HG02870 (cell line): ENCODE results near the gene MCF2L.
"Not testable (repeated sequence)": the region's sequence is repeated elsewhere in the genome, so short reads cannot be mapped to it uniquely, and the experiment has no call there.

Experiments used
- ATAC-seq: cut with Tn5 transposase; IDR thresholded peaks from one replicate; pipeline ENCODE4 v1.9.1; 2021; ENCODE audit warnings: mild to moderate bottlenecking, moderate library complexity; ENCODE audit not compliant: unreplicated experiment

Gene MCF2L

DNA sequence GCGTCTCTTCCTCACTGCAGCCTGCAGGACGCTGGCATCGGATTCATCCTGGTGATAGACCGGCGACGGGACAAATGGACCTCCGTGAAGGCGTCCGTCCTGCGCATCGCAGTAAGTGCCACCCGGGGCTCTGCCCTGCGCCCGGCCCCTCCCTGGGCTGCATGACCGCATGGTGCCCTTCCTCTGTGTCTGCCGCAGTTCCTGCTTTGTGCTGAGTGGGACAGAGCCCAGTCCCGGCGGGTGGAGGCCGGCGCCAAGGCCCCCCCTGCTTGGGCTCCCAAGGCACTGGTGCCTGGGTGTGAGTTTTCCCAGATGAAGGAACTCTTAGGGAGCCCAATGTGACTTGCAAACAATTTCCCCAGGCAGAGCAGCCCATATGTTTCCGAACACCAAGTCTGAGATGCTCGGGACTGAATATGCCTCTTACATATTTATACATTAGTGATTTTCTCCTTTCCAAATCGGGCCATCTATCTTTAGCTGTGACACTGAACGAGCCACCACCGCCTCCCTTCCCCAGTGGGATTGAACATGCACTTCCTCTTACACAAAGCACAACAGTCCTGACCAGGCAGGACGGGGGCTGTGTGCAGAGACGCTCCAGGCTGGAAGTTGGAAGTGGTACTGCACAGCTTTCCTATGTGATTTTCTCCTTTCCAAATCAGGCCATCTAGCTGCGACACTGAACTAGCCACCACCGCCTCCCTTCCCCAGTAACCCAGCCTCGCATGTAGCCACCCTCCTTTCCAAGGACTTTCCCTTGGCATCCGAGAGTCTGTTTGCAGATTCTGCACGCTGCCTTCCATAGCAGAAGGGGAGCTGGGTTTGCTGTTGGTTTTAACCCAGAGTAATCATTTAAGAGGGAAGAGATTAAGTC lies 76.5 kb downstream of the MCF2L start:
- no peak for ATAC-seq

DNA sequence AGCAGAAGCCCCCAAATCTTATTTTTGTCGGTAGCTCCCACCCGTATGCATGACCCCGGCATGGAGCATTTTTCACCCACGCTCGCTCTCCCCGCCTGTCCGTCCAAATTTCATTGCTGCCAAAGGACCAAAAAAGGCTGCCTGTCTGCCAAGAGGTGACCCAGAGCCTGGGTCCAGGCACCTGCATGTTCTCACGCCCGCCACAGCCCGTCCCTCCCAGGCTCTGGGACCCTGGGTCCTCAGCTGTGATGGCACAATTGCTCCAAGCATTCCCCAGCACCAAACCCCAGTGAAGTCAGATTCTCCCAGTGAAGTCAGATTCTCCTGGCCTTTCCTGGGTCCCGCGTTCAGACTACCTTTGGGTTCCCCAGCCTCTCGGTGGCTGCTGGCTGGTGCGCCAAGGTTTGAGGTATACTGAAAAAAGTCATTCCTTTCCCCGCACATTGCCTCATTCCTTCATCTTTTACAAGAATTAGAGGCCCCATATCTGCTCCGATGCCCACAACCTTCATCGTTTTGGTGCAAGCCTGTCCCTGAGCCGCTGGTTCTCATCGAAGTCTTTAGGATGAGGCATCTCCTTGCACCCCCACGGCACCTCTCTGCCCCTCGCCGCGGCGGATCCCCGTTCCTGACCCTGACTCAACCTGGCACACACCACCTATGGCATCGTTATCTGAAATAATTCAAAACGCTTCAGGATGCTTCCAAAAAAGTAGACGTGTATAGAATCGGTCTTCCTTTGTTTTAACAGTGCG lies 77.3 kb downstream of the MCF2L start:
- ATAC-seq: no peak

DNA sequence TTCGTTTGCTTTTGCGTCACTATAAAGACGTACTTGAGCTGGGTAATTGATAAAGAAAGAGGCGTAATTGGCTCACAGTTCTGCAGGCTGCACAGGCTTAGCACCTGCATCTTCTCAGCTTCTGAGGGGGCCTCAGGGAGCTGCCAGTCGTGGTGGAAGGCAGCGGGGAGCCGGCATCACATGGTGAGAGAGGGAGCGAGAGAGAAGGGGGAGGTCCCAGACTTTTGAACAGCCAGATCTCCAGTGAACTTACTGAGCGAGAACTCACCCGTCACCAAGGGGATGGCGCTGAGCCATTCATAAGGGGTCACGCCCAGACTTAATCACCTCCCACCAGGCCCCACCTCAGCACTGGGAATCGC lies 77.8 kb downstream of the MCF2L start:
- no peak for ATAC-seq

DNA sequence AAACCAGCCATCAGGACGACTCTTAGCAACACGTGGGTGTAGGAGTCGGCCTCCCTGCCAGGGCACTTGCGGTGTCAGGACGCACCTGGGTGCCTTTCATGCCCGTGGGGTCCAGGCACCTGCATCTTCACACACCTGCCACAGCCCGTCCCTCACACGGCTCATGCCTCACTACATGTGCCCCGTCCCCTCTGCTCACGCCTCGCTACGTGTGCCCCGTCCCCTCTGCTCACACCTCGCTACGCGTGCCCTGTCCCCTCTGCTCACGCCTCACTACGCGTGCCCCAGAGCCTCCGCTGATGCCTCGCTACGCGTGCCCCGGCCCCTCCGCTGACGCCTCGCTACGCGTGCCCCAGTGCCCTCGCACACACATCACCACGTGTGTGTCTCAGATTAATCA lies 78.6 kb downstream of the MCF2L start:
- no peak for ATAC-seq

DNA sequence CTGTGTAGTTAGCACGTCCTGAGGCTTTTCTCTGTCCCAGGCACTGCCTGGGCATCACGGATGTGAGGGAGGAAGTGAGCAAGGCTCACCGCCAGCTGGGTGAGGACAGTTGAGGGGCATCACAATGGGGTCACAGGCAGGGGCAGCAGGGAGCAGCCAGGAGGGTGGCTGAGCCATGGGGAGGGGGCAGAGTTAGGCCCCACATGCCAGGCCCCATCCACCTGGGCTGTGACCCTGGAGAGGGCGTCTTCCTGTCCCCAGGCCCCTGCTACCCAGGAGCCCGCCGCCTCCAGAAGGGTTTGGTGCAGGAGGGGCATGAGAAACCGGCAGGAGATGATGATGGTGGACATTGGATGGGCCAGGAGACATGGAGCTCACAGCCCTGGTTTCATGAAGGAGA lies 79.8 kb downstream of the MCF2L start:
- no peak for ATAC-seq

DNA sequence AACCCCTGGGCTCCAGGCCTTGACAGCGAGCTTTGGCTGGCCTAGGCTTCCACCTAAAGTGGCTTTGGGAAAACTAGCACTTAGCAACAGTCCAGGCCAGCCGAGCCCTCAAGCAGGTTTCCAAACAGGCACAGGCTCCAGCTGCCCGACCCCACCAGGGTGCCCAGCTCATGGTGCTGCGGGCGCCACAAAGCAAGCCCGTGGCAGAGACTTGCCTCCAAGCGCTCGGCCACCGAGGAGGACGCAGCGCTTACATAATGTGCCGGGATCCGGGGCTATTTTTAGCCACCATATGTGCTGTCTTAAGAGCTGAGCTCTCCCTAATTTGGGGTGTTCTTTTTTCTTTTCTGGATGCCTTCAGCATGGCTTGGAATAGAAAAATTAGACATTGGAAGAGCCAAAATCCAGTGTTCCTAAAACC lies 80.5 kb downstream of the MCF2L start:
- no peak for ATAC-seq

DNA sequence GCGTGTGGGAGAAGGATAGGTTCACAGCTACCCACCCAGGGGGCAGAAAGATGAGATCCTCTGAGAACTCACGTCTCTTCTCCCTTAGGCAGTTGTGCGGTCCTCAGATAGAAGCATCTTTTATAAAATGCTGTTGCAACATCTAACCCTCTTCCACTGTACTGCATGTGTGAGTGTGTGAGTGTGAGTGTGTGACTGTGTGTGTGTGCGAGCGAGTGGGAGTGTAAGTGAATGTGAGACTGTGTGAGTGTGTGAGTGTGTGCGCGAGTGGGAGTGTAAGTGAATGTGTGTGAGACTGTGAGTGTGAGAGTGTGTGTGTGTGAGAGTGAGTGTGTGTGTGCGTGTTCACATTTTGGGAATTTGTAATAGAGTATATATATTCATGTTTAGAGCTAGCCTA lies 81.0 kb downstream of the MCF2L start:
- no peak for ATAC-seq

DNA sequence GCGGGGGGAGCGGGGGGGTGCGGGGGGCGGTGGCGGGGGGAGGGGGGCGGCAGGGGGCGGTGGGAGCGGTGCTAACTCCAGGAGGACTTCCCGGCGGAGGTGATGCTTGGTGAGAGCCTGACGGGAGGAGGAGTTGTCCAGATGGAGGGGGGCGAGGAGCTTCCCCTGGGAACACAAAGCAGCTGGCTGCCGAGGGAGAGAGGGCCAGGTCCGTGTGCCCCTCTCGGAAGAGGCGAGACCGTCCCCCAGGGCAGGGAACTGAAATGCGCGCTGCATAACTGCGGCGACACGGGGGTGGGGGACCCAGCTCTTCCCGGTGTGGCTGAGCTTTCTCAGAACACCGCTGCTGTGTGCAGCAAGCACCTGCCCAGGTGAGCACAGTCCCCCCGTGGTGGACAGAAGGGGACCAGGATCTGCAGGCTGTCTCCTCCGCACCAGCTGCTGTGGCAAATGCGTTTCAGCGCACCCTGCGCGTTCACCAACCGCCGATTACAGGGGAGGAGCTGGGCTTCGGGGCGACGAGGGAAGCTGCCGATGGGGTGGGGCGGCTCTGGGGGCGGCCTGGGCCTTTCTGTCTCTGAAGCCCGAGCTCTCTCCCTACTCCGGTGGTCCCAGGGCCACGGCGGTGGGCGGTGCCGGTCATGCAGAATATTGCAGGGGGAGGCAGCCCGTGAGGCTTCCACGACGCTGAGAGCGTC lies 81.9 kb downstream of the MCF2L start:
- no peak for ATAC-seq

DNA sequence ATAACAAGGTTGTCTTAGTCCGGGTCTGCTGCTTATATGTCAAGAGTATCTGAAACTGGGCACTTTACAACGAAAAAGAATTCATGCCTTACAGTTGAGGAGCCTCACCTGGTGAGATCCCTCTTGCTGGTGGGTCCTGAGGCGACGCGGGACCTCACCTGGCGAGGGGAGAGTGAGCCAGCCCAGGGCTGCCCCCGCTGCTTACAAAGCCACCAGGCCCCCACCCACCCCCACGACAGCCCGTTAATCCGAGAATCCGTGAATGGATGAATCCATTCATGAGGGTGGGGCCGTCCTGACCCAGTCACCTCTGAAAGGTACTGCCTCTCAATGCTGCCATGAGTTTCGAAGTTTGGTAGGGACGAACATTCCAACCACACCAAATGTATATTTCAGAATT lies 82.6 kb downstream of the MCF2L start:
- ATAC-seq: no peak

DNA sequence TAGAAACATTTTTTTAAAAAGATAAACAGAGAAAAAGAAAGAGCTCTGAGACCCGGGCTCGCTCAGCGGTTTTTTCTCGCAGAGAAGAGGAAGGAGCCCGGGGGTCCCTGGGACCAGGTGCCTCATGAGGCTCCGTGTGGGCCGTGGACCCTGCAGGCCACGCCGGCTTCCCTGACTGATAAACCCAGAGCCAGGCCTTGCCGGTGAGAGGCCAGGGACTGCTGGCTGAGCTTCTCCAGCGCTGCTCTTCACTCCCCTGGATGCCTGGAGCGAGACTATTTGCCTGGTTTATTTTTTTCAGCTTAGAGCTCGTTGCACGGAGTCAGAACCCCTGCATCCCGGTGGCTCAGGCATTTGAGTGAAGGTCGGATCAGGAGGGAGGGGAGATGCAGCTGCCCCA lies 83.2 kb downstream of the MCF2L start:
- no peak for ATAC-seq

DNA sequence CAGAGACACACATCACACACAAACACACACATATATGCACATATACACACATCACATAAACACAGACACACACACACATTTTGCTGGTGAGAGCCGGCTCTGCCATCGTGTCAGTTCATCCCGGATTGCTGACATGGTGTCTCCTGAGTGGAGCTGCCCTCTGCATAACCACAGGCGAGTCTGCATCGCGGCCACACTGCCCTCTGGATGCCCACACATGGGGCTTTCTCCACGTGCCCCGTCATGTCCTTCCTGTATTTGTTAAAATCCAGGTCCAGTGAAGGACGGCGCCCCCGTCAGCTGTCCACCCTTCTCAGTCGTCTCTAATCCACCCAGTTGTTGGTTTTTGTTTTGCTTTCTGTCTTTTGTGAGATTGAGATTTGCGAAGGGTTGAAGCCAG lies 84.0 kb downstream of the MCF2L start:
- ATAC-seq: no peak

DNA sequence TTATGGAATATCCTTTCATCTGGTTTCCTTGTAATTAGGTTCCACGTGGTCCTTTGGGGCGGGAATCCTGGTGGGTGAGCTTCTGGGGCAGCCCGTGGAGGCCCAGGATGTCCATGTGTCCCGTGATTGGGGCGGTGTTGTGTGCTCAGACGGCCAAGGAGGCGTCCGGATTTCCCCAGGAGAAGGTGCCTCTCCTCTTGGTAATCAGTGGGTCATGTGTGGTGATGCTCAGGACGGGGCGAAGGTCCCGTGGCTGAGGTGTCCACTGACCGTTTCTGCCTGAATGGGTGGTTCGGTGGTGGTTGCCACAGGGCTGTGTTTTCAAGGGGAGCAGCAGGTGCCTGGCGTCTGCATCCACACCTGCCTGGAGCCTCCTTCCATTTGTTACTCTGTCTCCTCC lies 84.4 kb downstream of the MCF2L start:
- no peak for ATAC-seq

DNA sequence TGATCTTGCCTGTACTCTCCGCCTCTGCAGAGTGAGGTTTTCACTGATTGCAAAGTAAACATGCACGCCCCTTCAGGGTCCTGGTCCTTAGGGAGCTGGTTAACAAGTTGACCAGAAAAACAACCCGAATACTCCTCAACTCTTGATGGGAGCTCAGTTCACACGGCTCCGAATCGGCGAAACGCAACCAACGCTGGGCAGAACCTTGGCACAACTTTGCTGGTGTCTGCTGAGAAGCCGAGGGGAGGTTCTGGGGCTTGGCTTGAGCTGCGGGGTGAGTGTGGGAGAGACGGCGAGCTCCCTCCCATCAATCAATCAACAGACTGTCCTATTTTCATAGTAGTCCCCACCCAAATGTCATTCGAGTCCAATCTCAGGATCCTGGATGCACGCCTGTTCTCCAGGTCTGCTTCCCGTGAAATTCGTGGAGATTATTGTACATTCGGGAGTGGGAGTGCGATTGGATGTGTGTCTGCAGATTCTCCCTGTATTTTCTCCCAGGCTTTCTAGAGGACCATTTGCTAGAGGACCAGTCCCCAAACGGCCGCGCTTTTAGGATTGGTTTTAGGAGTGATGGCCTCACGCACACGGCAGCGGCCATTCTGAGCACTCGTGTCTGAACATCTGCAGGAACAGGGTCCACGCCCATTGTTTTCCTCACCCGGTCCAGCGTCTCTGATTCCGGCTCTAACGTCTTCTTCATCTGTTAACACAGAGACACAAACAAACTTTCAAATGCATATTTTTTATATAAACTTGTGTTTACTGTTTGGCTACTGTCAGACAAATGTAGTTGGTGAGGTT lies 85.0 kb downstream of the MCF2L start:
- ATAC-seq: no peak

DNA sequence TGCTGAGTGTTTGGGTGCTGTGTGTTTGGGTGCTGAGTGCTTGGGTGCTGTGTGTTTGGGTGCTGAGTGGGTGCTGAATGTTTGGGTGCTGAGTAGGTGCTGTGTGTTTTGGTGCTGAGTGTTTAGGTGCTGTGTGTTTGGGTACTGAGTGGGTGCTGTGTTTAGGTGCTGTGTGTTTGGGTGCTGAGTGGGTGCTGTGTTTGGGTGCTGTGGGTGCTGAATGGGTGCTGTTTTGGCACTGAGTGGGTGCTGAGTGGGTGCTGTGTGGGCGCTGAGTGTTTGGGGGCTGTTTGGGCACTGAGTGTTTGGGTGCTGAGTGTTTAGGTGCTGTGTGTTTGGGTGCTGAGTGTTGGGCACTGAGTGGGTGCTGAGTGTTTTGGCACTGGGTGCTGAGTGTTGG lies 88.1 kb downstream of the MCF2L start:
- ATAC-seq: no peak

DNA sequence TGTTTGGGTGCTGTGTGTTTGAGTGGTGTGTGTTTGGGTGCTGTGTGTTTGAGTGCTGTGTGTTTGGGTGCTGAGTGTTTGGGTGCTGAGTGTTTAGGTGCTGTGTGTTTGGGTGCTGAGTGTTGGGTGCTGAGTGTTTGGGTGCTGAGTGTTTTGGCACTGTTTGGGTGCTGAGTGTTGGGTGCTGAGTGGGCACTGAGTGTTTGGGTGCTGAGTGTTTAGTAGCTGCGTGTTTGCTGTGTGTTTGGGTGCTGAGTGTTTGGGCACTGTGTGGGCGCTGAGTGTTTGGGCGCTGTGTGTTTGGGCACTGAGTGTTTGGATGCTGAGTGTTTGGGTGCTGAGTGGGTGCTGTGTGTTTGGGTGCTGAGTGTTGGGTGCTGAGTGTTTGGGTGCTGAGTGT lies 88.5 kb downstream of the MCF2L start:
- not testable (repeated sequence) for ATAC-seq

DNA sequence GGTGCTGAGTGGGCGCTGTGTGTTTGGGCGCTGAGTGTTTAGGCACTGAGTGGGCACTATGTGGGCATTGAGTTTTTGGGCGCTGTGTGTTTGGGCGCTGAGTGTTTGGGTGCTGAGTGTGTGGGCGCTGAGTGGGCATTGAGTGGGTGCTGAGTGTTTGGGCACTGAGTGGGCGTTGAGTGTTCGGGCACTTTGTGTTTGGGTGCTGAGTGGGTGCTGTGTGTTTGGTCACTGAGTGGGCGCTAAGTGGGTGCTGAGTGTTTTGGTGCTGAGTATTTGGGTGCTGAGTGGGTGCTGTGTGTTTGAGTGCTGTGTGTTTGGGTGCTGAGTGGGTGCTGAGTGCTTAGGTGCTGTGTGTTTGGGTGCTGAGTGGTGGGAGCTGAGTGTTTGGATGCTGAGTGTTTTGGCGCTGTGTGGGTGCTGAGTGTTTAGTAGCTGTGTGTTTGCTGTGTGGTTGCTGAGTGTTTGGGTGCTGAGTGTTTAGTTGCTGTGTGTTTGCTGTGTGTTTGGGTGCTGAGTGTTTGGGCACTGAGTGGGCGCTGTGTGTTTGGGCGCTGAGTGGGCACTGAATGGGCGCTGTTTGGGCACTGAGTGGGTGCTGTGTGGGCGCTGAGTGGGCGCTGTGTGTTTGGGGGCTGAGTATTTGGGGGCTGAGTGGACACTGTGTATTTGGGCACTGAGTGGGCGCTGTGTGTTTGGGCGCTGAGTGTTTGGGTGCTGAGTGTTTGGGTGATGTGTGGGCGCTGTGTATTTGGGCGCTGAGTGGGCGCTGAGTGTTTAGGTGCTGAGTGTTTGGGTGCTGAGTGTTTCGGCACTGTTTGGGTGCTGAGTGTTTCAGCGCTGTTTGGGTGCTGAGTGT lies 89.3 kb downstream of the MCF2L start:
- no peak for ATAC-seq

DNA sequence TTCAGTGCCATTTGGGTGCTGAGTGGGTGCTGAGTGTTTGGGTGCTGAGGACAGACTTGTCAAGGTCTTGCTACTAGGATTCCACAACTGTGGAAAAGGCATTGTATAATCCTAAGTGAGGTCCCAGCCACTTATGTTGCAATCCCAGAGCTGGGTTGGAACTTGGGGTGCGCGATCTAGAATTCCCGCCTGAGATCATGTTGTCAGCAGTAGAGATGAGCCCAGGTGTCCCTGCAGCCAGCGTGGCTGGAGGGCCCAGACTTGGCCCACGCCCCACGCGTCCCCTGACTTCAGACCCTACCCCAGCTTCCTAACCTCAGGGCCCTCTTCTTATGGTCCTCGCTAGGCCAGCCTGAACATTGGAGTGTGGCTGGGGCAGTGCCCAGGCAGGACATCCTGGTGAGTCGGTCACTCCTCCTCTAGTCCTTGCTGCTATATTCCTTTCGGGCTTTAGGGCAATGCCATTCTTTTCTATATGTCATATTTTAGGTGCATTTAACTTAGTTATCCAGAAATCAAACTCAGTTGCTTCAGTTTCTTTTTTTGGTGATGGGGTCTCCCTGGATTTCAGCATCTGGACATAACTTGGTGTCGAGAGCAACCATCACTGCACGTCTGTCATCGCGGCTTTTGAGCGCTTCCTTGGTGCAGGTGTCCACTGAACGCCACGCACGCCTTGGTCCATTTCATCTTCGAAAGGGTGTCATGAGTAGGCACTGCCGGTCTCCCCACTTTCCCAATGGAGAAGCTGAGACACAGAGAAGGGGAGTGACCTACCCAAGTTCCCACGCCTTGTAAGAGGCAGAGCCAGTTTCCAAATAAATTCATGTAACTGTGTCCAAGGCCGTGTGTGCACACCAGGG lies 90.2 kb downstream of the MCF2L start:
- ATAC-seq: no peak

DNA sequence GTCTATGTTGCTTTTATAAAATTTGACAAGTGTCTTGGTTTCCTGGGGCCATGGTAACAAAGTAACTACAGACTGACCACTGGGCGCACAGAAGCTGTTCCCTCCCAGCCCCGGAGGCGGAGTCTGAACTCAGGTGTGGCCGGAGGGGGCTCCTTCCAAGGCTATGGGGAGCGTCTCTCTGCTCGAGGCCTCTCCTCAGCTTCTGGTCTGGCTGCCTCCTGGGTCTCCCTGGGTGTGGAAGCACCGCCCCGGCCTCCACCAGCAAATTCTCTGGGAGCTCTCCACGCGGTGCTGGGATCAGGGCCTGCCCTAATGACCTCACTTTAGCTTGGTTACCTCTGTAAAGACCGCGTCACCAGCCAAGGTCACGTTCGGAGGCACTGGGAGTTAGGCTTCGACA lies 90.9 kb downstream of the MCF2L start:
- no peak for ATAC-seq
